ENCODE measurements around the gene CHGA. TPM values are rescaled to one million over a fixed set of nuclear protein-coding genes. Genes with fewer than 3 reads are reported as not detected.

CHGA gene
- total and polyA plus RNA-seq, 12 donors = 0.14 TPM; not detected in 11

- Histone ChIP-seq H3K4me3 (no peak overlapping the region), H3K4me1 (no peaks in the 10 kb centered on the region), H3K9me3 (peaks cover 0 to 39% (median 12%) of the 10 kb centered on the region in 11 donors), H3K36me3 (no peaks in the 10 kb centered on the region), H3K27me3 (peaks cover 0 to 10% (median 0%) of the 10 kb centered on the region in 7 donors), H3K27ac (no peak overlapping the region)
- WGBS, 2 donors = 62 to 67% methylated on average over 7 of the region's 7 CpGs
- TF ChIP-seq CTCF (IDR thresholded peaks at IDR 0.05) = no peak
- intact Hi-C loops (cut with DNase I) = no loop called here
- ATAC-seq = no peak
- DNase-seq = no peak
These were observed 31.9 kb upstream of the CHGA start for GRCh38 chr14:92890830-92891588.

- Histone ChIP-seq H3K27ac (no peak overlapping the region), H3K4me3 (no peak overlapping the region), H3K9me3 (peaks cover 0 to 39% (median 12%) of the 10 kb centered on the region in 11 donors), H3K36me3 (no peaks in the 10 kb centered on the region), H3K27me3 (peaks cover 0 to 7% (median 0%) of the 10 kb centered on the region in 7 donors), H3K4me1 (no peaks in the 10 kb centered on the region)
- TF ChIP-seq CTCF (IDR thresholded peaks at IDR 0.05) = no peak
- intact Hi-C loops (cut with DNase I) = no loop called here
- ATAC-seq = no peak
- DNase-seq = no peak
These were observed 30.4 kb upstream of the CHGA start for GRCh38 chr14:92892589-92892988.

- no peak for TF ChIP-seq CTCF (IDR thresholded peaks at IDR 0.05)
- WGBS, 2 donors = 87 to 88% methylated on average over 4 of the region's 4 CpGs
- H3K4me3 ChIP-seq = no peak overlapping the region
- peaks cover 0 to 35% (median 12%) of the 10 kb centered on the region in 11 donors for H3K9me3 ChIP-seq
- DNase-seq = no peak
- no peak for ATAC-seq
- no peaks in the 10 kb centered on the region for H3K36me3 ChIP-seq
- no peaks in the 10 kb centered on the region for H3K4me1 ChIP-seq
- intact Hi-C loops (cut with DNase I) = no loop called here
- peaks cover 0 to 20% (median 4%) of the 10 kb centered on the region in 7 donors for H3K27me3 ChIP-seq
- H3K27ac ChIP-seq = no peak overlapping the region
These were observed 27.5 kb upstream of the CHGA start for GRCh38 chr14:92895352-92895878.

- ATAC-seq (no peak), DNase-seq (no peak)
- H3K36me3 ChIP-seq = no peaks in the 10 kb centered on the region
- no peak overlapping the region for H3K4me3 ChIP-seq
- no peak overlapping the region for H3K27ac ChIP-seq
- WGBS, 2 donors = 81 to 82% methylated on average over 5 of the region's 5 CpGs
- intact Hi-C loops (cut with DNase I) = no loop called here
- peaks cover 0 to 44% (median 12%) of the 10 kb centered on the region in 7 donors for H3K27me3 ChIP-seq
- peaks cover 0 to 7% (median 0%) of the 10 kb centered on the region in 9 donors for H3K4me1 ChIP-seq
- TF ChIP-seq CTCF (IDR thresholded peaks at IDR 0.05) = no peak
- H3K9me3 ChIP-seq = peaks cover 0 to 24% (median 5%) of the 10 kb centered on the region in 11 donors
These were observed 24.9 kb upstream of the CHGA start for GRCh38 chr14:92897922-92898565.

Data from heart right ventricle (tissue), 16 donors.